ENCODE results near the gene LARGE1.

Gene LARGE1

DNA sequence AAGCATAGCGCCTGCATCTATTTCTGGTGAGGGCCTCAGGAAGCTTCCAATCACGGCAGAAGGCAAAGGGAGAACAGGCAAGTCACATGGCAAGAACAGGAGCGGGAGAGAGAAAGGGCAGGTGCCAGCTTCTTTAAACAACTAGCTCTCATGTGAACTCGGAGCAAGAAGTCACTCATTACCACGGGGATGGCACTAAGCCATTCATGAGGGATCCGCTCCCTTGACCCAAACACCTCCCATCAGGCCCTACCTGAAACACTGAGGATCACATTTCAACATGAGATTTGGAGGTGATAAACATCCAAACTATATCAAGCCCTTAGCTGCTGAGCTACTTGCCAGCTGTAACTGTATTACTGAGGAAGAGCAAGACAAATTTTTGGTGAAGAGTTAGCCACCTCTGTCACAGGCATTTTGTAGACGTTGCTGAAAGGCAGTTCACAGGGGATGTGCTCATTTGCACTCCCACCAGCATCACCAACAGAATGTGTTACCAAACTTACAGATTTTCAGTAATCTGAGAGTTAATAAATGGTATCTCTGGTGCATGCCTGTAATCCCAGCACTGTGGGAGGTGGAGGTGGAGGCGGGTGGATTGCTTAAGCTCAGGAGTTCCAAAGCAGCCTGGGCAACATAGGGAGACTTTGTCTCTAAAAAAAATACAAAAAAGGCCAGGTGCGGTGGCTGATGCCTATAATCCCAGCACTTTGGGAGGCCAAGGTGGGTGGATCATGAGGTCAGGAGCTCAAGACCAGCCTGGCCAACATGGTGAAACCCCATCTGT, 398.2 kb downstream of the LARGE1 start:
- DNase-seq, result no peak
- H3K9me3 ChIP-seq, result no peaks in the 10 kb centered on the region; the same call in 1 of the 2 replicates
- H3K4me1 ChIP-seq, result no peaks in the 10 kb centered on the region
- H3K27me3 ChIP-seq, result no peaks in the 10 kb centered on the region
- no peak overlapping the region for H3K4me3 ChIP-seq (ENCODE audit: low read depth, low read length)
- TF ChIP-seq, protein P1, sequence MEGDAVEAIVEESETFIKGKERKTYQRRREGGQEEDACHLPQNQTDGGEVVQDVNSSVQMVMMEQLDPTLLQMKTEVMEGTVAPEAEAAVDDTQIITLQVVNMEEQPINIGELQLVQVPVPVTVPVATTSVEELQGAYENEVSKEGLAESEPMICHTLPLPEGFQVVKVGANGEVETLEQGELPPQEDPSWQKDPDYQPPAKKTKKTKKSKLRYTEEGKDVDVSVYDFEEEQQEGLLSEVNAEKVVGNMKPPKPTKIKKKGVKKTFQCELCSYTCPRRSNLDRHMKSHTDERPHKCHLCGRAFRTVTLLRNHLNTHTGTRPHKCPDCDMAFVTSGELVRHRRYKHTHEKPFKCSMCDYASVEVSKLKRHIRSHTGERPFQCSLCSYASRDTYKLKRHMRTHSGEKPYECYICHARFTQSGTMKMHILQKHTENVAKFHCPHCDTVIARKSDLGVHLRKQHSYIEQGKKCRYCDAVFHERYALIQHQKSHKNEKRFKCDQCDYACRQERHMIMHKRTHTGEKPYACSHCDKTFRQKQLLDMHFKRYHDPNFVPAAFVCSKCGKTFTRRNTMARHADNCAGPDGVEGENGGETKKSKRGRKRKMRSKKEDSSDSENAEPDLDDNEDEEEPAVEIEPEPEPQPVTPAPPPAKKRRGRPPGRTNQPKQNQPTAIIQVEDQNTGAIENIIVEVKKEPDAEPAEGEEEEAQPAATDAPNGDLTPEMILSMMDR (IDR thresholded peaks at IDR 0.05; ENCODE audit: low read depth, low read length), result no peak
- no peaks in the 10 kb centered on the region for H3K36me3 ChIP-seq

DNA sequence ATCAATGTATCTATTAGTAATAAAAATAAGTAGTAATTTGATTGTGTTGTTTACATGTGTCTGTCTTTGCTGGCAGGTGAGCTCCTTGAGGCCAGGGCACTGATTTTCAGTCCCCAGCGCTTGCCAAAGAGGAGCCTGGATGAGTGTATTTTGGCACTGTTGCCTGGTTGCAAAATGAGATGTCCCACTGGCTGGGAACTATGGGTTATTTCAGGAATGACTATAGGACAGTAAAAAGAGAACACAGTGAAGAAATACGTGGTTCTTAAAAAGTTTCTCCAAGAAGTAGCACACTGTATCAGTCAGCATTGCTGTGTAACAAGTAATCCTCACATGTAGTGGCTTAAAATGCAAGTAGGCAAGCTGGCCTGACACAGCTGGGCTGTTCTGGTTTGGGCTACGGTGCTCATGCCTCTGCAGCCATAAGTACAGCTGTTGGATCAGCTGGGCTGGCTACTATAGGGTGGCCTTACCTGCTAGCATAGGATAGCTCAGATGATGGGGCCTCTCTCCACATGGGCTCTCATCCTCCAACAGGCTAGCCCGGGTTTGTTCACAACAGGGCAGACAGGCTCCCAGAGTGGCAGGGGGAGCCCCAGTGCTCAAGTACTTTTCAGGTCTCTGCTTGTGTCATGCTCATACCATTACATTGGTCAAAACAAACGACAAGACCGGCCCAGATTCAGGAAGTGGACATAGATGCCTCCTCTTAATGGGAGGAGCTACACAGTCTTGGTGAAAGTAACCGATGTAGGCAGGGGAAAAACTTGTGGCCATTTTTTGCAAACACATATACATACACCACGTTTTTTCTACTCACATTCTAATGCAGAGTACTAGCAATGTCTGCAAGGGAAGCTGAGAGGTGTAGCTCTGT, 399.1 kb downstream of the LARGE1 start:
- no peak for DNase-seq
- Histone ChIP-seq H3K9me3 (no peaks in the 10 kb centered on the region; the same call in 1 of the 2 replicates), H3K4me3 (ENCODE audit: low read depth, low read length) (no peak overlapping the region), H3K27me3 (no peaks in the 10 kb centered on the region), H3K36me3 (no peaks in the 10 kb centered on the region), H3K4me1 (no peaks in the 10 kb centered on the region)
- TF ChIP-seq, protein P1 (IDR thresholded peaks at IDR 0.05; ENCODE audit: low read depth, low read length), result no peak

DNA sequence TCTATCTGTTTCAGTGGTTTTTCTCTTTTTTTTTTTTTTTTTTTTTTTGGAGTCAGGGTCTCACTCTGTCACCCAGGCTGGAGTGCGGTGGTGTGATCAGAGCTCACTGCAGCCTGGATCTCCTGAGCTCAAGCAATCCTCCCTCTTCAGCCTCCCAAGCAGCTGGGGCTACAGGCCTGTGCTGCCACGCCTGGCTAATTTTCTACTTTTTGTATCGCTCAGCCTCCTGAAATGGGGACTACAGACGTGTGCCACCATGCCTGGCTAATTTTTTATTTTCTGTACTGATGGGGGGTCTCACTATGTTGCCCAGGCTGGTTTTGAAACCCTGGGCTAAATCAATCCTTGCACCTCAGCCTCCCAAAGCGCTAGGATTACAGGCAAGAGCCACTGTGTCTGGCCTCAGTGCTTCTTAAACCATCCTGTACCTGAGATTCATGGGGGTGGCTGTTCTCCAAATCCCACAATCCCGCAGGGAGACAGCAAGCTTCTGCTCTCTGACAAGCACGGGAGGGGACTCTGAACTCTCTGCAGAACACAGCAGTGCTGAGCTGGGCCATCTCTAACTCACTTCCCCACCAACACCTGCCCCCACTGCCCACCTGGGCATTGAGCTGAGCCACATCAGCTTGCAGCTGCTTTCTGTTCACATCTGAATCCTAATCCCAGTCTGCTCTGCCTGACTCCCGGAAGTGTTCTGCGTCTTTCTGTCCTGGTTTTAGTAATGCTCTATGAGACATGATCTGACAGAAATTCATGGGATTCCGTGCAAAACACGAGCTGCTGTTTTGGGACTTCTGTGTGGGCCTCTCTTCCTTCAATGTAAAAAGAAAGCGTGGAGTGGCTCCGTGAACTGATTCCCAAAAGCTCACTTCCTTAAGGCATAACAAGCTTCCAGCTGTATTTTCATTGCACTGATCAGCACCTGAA, 400.0 kb downstream of the LARGE1 start:
- TF ChIP-seq, protein P1 (IDR thresholded peaks at IDR 0.05; ENCODE audit: low read depth, low read length), result no peak
- no peaks in the 10 kb centered on the region for H3K27me3 ChIP-seq
- no peaks in the 10 kb centered on the region; the same call in 1 of the 2 replicates for H3K9me3 ChIP-seq
- no peak overlapping the region for H3K4me3 ChIP-seq (ENCODE audit: low read depth, low read length)
- DNase-seq, result no peak
- no peaks in the 10 kb centered on the region for H3K36me3 ChIP-seq
- no peaks in the 10 kb centered on the region for H3K4me1 ChIP-seq

DNA sequence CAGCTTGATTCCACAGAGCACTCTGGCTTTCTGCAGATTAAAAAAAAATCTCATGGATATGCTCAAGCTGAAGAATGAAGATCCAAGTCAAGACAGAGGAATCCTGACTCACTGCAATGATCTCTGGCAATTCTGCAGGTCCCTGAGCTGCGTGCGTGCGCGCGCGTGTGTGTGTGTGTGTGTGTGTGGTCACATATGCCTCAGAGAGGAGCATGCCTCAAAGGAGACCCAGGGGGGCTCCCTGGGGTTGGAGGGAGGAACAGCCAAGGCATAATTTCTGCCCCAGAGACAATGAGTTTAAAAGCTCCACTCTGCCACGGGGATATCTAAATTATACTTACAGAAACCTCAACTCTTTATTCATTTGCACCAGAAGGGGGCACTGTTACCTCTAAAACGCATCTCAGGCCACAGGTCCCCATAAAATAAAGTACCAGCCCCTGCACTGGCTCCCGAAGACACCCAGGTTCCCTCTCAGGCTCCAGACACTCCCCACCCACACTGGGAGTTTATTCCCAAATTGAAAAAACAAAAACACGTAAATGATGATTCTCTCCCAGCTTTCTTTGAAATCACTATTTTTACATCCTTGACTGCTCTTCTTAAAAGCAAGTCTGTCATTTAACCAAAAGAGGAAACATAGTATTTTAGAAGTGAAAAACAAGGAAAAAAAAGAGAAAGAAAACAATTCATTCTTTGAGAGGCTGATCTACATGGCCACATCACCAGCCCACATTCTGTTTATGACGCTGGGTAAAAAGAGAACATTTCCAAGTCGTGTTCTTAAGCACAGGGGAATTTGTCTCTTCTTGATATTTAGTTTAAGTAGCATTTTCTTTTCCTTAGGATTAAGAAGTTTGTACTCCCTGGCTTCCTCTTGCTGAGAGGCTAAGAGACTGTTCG, 401.0 kb downstream of the LARGE1 start:
- no peak for DNase-seq
- H3K27me3 ChIP-seq, result no peaks in the 10 kb centered on the region
- H3K36me3 ChIP-seq, result no peaks in the 10 kb centered on the region
- no peaks in the 10 kb centered on the region; the same call in 1 of the 2 replicates for H3K9me3 ChIP-seq
- H3K4me3 ChIP-seq (ENCODE audit: low read depth, low read length), result no peak overlapping the region
- TF ChIP-seq, protein P1 (IDR thresholded peaks at IDR 0.05; ENCODE audit: low read depth, low read length), result peak; percentile 24; the same call in 1 of the 2 replicates
- no peaks in the 10 kb centered on the region for H3K4me1 ChIP-seq

DNA sequence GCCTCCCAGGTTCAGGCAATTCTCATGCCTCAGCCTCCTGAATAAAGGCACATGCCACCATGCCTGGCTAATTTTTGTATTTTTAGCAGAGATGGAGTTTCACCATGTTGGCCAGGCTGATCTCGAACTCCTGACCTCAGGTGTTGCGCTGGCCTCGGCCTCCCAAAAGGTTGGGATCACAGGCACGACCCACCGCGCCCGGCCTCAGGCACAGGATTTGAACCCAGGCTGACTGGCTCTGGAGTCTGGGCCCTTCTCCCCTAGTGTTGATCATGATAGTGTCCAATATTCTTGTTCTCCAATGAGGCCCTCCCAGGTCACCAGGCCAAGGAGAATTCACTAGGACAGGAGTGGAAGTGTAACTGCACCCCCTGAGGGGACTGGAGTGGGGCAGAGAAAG, 401.9 kb downstream of the LARGE1 start:
- Histone ChIP-seq H3K36me3 (no peaks in the 10 kb centered on the region), H3K4me3 (ENCODE audit: low read depth, low read length) (no peak overlapping the region), H3K4me1 (no peaks in the 10 kb centered on the region), H3K9me3 (no peaks in the 10 kb centered on the region; the same call in 1 of the 2 replicates), H3K27me3 (no peaks in the 10 kb centered on the region)
- DNase-seq, result no peak
- TF ChIP-seq, protein P1 (IDR thresholded peaks at IDR 0.05; ENCODE audit: low read depth, low read length), result no peak

Measured in BE2C (cell line).